H9 (cell line): ENCODE data around the gene SMAD6. TPM values are rescaled to one million over a fixed set of nuclear protein-coding genes. Genes with fewer than 3 reads are reported as not detected.

Source experiments
- DNase-seq: peaks from one replicate; pipeline ENCODE4 v3.0.0-alpha.2; 2017
- H2AFZ ChIP-seq: one replicate; pipeline ENCODE4 v1.6.1; 2013; ENCODE audit warnings: mild to moderate bottlenecking, low read length, control low read depth, moderate library complexity
- H2AK5ac ChIP-seq: 2 replicates; pipeline ENCODE4 v1.6.1; 2013; ENCODE audit warnings: low read length, control low read depth, mixed read lengths; ENCODE audit not compliant: insufficient read length
- H2BK120ac ChIP-seq: one replicate; pipeline ENCODE4 v1.6.1; 2013; ENCODE audit warnings: low read depth, mild to moderate bottlenecking, low read length, control low read depth, inconsistent platforms; ENCODE audit not compliant: poor library complexity, severe bottlenecking
- H2BK12ac ChIP-seq: 2 replicates; pipeline ENCODE4 v1.6.1; 2013; ENCODE audit warnings: low read length, control low read depth, mixed read lengths, low read depth; ENCODE audit not compliant: insufficient read length
- H2BK15ac ChIP-seq: 2 replicates; pipeline ENCODE4 v1.6.1; 2013; ENCODE audit warnings: low read depth, low read length, control low read depth
- H2BK20ac ChIP-seq: one replicate; pipeline ENCODE4 v1.6.1; 2013; ENCODE audit warnings: low read depth, mild to moderate bottlenecking, low read length, control low read depth, inconsistent platforms; ENCODE audit not compliant: poor library complexity, severe bottlenecking
- H2BK5ac ChIP-seq: 2 replicates; pipeline ENCODE4 v1.6.1; 2013; ENCODE audit warnings: low read length, control low read depth, mixed read lengths; ENCODE audit not compliant: insufficient read length
- H3K14ac ChIP-seq: 2 replicates; pipeline ENCODE4 v1.6.1; 2013; ENCODE audit warnings: low read length, control low read depth; ENCODE audit not compliant: insufficient read depth
- H3K18ac ChIP-seq: 2 replicates; pipeline ENCODE4 v1.6.1; 2013; ENCODE audit warnings: low read depth, mild to moderate bottlenecking, mixed read lengths, low read length, control low read depth; ENCODE audit not compliant: insufficient read length
- H3K23ac ChIP-seq: 2 replicates; pipeline ENCODE4 v1.6.1; 2013; ENCODE audit warnings: low read length, control low read depth, mixed read lengths, low read depth; ENCODE audit not compliant: insufficient read length
- H3K23me2 ChIP-seq: 2 replicates; pipeline ENCODE4 v1.6.1; 2013; ENCODE audit warnings: low read depth, mild to moderate bottlenecking, mixed read lengths, low read length, control low read depth; ENCODE audit not compliant: insufficient read length, poor library complexity, severe bottlenecking
- H3K27ac ChIP-seq: 2 replicates; pipeline ENCODE4 v1.5.1; 2013; ENCODE audit warnings: low read length, control low read depth, mixed read lengths, low read depth; ENCODE audit not compliant: insufficient read length
- H3K27me3 ChIP-seq: 2 replicates; pipeline ENCODE4 v1.6.1; 2013; ENCODE audit warnings: low read length, control low read depth, inconsistent platforms; ENCODE audit not compliant: insufficient read depth
- H3K4ac ChIP-seq: 2 replicates; pipeline ENCODE4 v1.6.1; 2013; ENCODE audit warnings: low read depth, mild to moderate bottlenecking, control low read depth, inconsistent platforms, low read length, moderate library complexity
- H3K4me1 ChIP-seq: 2 replicates; pipeline ENCODE4 v1.6.1; 2013; ENCODE audit warnings: low read length, control low read depth, inconsistent platforms; ENCODE audit not compliant: insufficient read depth
- H3K4me2 ChIP-seq: 2 replicates; pipeline ENCODE4 v1.6.1; 2013; ENCODE audit warnings: low read length, control low read depth, mixed read lengths; ENCODE audit not compliant: insufficient read length, insufficient read depth
- H3K56ac ChIP-seq: 2 replicates; pipeline ENCODE4 v1.6.1; 2013; ENCODE audit warnings: low read depth, mild to moderate bottlenecking, mixed read lengths, low read length, control low read depth; ENCODE audit not compliant: insufficient read length
- H3K79me1 ChIP-seq: 2 replicates; pipeline ENCODE4 v1.6.1; 2013; ENCODE audit warnings: low read depth, mild to moderate bottlenecking, moderate library complexity, low read length, control low read depth, inconsistent platforms; ENCODE audit not compliant: insufficient read depth, poor library complexity, severe bottlenecking
- H3K79me2 ChIP-seq: 2 replicates; pipeline ENCODE4 v1.6.1; 2013; ENCODE audit warnings: low read length, control low read depth, inconsistent platforms; ENCODE audit not compliant: insufficient read depth
- H3K9ac ChIP-seq: 2 replicates; pipeline ENCODE4 v1.6.1; 2013; ENCODE audit warnings: low read length, control low read depth, mixed read lengths; ENCODE audit not compliant: insufficient read length; ENCODE audit errors: extremely low read depth
- H3K9me3 ChIP-seq: one replicate; pipeline ENCODE4 v1.6.1; 2013; ENCODE audit warnings: low read depth, low read length, inconsistent platforms; ENCODE audit not compliant: control insufficient read depth
- H3T11ph ChIP-seq: one replicate; pipeline ENCODE4 v1.6.1; 2013; ENCODE audit warnings: mild to moderate bottlenecking, low read length, control low read depth, inconsistent platforms
- H4K20me1 ChIP-seq: one replicate; pipeline ENCODE4 v1.6.1; 2013; ENCODE audit not compliant: control insufficient read depth, insufficient read length, insufficient read depth
- H4K5ac ChIP-seq: 2 replicates; pipeline ENCODE4 v1.6.1; 2013; ENCODE audit warnings: low read depth, mild to moderate bottlenecking, mixed read lengths, low read length, control low read depth; ENCODE audit not compliant: insufficient read length
- H4K8ac ChIP-seq: replicated peaks from 2 replicates; pipeline ENCODE4 v1.6.1; 2013; ENCODE audit warnings: low read length, control low read depth, mixed read lengths, low read depth; ENCODE audit not compliant: insufficient read length
- H4K91ac ChIP-seq: 2 replicates; pipeline ENCODE4 v1.6.1; 2013; ENCODE audit warnings: low read depth, mild to moderate bottlenecking, moderate library complexity, mixed read lengths, low read length, control low read depth; ENCODE audit not compliant: insufficient read length
- H3K27ac Mint-ChIP-seq, 3 experiments: 2 replicates in 2 of 3; 3 replicates in 1 of 3; pipeline ENCODE4 v1.8.0; 2020 to 2021; ENCODE audit warnings: mixed read lengths in 3 of 3, mild to moderate bottlenecking in 1 of 3, moderate library complexity in 1 of 3
- H3K27me3 Mint-ChIP-seq: 2 replicates; pipeline ENCODE4 v1.8.0; 2021; ENCODE audit warnings: low read depth, mild to moderate bottlenecking, moderate library complexity, mixed read lengths
- H3K36me3 Mint-ChIP-seq, 3 experiments: 2 replicates in 2 of 3; 3 replicates in 1 of 3; pipeline ENCODE4 v1.8.0; 2020 to 2021; ENCODE audit warnings: low read depth in 3 of 3, mixed read lengths in 3 of 3; ENCODE audit not compliant: insufficient read depth in 1 of 3
- H3K4me1 Mint-ChIP-seq, 2 experiments: 2 replicates each; pipeline ENCODE4 v1.8.0; 2020; ENCODE audit warnings: mixed read lengths in 2 of 2
- H3K4me3 Mint-ChIP-seq, 2 experiments: 2 replicates in 1 of 2; 3 replicates in 1 of 2; pipeline ENCODE4 v1.8.0; 2020 to 2021; ENCODE audit warnings: mild to moderate bottlenecking in 2 of 2, mixed read lengths in 2 of 2, moderate library complexity in 1 of 2
- H3K9me3 Mint-ChIP-seq, 2 experiments: 2 replicates in 1 of 2; 3 replicates in 1 of 2; pipeline ENCODE4 v1.8.0; 2020; ENCODE audit warnings: mild to moderate bottlenecking in 2 of 2, mixed read lengths in 2 of 2, moderate library complexity in 1 of 2
- WGBS: extraction: QIAGEN DNeasy Blood & Tissue Kit; methylation state at CpG from one replicate; pipeline ENCODE4 v1.1.7; 2013; ENCODE audit warnings: missing lambda C conversion rate, low lambda C conversion rate, mixed read lengths; ENCODE audit not compliant: insufficient read length; ENCODE audit errors: extremely low coverage; 5-methylcytosine and 5-hydroxymethylcytosine counted together
- total RNA-seq: library from RNA; stranded (reverse); gene quantifications from 2 replicates; pipeline ENCODE4 v1.2.1, GENCODE V29; 2021
- TF ChIP-seq, protein P1 (sequence below): fragments of 200-600 bp; sonication (generic); conservative IDR thresholded peaks from 3 replicates; pipeline ENCODE4 v1.8.0; 2021; ENCODE audit warnings: antibody characterized with exemption, mild to moderate bottlenecking

The SMAD6 gene
- total RNA-seq, 1 experiment from 2014 or later = 6.0 TPM

DNA sequence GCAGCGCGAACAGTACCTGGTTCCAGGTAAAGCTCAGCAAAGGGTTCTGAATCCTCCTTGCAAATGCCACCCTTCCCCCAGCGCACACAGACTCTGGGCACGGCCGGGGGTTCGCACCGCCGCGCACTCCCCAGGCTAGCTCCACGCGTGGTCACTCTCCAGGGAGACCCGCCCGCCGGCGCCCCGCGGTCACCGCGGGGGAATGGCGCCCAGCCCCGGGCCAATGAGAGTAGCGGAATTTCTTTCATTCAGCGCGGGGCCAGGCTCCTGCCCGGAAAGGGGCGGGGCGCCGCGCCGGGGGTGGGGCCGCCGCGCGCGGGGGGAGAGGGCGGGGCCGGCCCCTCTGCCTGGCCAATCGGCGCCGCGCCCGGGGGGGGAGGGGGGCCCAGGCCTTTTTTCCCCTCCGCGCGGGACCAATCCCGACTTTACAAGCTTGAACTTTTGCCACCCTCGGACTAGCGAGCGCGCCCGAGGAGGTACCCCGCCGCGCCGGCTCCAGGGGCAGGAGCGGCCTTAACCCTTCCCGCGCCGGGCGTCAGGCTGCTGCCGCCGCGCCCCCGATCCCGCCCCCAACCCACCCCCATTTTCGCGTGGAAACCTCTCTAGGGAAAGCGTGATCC, 1.1 kb upstream of the SMAD6 start:
- H3K27ac Mint-ChIP-seq = no peak overlapping the region
- Histone ChIP-seq H2BK20ac (no peak overlapping the region), H2BK120ac (no peak overlapping the region), H2AFZ (no peak overlapping the region), H2BK15ac (no peak overlapping the region), H3K18ac (peak overlapping the region; percentile 60), H3K27ac (no peak overlapping the region), H3K4me2 (peak overlapping the region; percentile 95), H4K8ac (no peak overlapping the region), H4K5ac (no peak overlapping the region), H3K9ac (peak overlapping the region; percentile 39), H2BK12ac (no peak overlapping the region), H3K27me3 (peaks cover 14% of the 10 kb centered on the region), H3K79me2 (no peaks in the 10 kb centered on the region), H2AK5ac (no peak overlapping the region), H3T11ph (no peak overlapping the region), H2BK5ac (no peak overlapping the region), H4K91ac (no peak overlapping the region), H3K4ac (no peak overlapping the region), H3K23ac (no peak overlapping the region), H3K23me2 (peaks cover 22% of the 10 kb centered on the region), H3K79me1 (no peaks in the 10 kb centered on the region), H3K9me3 (no peaks in the 10 kb centered on the region), H3K4me1 (0 out of 2 replicates have a peak, but pooled peaks cover 2% of the 10 kb centered on the region), H3K14ac (peak overlapping the region; percentile 74), H4K20me1 (no peaks in the 10 kb centered on the region), H3K56ac (no peak overlapping the region)
- peak; percentile 97 for DNase-seq
- TF ChIP-seq, protein P1, sequence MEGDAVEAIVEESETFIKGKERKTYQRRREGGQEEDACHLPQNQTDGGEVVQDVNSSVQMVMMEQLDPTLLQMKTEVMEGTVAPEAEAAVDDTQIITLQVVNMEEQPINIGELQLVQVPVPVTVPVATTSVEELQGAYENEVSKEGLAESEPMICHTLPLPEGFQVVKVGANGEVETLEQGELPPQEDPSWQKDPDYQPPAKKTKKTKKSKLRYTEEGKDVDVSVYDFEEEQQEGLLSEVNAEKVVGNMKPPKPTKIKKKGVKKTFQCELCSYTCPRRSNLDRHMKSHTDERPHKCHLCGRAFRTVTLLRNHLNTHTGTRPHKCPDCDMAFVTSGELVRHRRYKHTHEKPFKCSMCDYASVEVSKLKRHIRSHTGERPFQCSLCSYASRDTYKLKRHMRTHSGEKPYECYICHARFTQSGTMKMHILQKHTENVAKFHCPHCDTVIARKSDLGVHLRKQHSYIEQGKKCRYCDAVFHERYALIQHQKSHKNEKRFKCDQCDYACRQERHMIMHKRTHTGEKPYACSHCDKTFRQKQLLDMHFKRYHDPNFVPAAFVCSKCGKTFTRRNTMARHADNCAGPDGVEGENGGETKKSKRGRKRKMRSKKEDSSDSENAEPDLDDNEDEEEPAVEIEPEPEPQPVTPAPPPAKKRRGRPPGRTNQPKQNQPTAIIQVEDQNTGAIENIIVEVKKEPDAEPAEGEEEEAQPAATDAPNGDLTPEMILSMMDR = no peak
- peaks cover 28 to 41% of the 10 kb centered on the region in 2 experiments for H3K4me1 Mint-ChIP-seq
- peaks cover 26% of the 10 kb centered on the region for H3K27me3 Mint-ChIP-seq
- peak overlapping the region; percentile 79 to 93 for H3K4me3 Mint-ChIP-seq
- peaks cover 0 to 1% of the 10 kb centered on the region in 2 experiments; a peak in 2 of 5 replicates for H3K9me3 Mint-ChIP-seq
- H3K36me3 Mint-ChIP-seq = peaks cover 0 to 6% (median 0%) of the 10 kb centered on the region in 3 experiments; a peak in 3 of 7 replicates
- WGBS = no CpG with 5 or more reads among the region's 68 CpGs
